ENCODE results near the gene PCSK1. TPM values are rescaled to one million over a fixed set of nuclear protein-coding genes. Genes with fewer than 3 reads are reported as not detected.

PCSK1 gene
- total and polyA plus RNA-seq, 2 of the 8 experiments (the other 6 are each of a cell fraction or from before 2014, with no cell fraction given) = 1.3 to 3.2 TPM

GRCh38 chr5:96388176-96388575 is 44.9 kb downstream of the PCSK1 start (continued):
- TF ChIP-seq CHD2 (IDR thresholded peaks at IDR 0.05; ENCODE audit: low read length) (no peak), ATF2 (IDR thresholded peaks at IDR 0.05; ENCODE audit: low read length) (no peak), BCL11A (IDR thresholded peaks at IDR 0.05; ENCODE audit: low read depth in 2 of 2, low read length in 2 of 2) (no peak)

All from H1 (cell line).